Right lobe of liver (tissue), 4 donors: ENCODE measurements around the gene GYG2.

Experiments used
- POLR2A ChIP-seq: fragments of 450-650 bp; IDR thresholded peaks from one replicate; pipeline ENCODE4 v1.6.1; 2017; ENCODE audit warnings: antibody characterized with exemption, mild to moderate bottlenecking
- TF ChIP-seq, protein P1 (sequence below), 4 donors: fragments of 200-600 bp in 3 of 4; fragments of 450-650 bp in 1 of 4; IDR thresholded peaks; one replicate each; pipeline versions ENCODE4 v1.5.1 to v1.8.0; 2016 to 2022; ENCODE audit warnings: antibody characterized with exemption in 4 of 4, mild to moderate bottlenecking in 2 of 4
- donor health status: DM: no; HTN: no; CAD: no.
- donor health status: DM: no; HTN: no; CAD: no.
- donor health status: DM: no; HTN: yes; CAD: no.

DNA sequence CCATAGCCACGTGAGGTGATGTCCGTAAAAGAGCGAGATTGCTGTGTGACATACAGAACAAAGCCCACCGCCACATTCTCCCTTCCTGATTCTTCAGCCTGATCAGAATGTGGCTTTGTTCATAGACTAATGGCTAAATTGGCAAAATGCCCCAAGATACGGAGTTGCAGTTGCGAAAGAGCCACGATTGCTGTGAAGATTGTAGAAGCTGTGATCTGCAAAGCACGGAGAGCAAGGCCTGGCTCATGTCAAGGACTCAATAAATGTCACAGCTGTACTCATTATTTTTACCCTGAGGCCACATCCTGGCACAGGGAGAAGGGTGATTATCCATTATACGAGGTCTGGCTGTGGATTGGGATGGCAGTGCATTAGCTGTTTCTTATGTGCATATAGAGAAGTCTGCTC is 66.2 kb downstream of the GYG2 start:
- TF ChIP-seq, protein P1, sequence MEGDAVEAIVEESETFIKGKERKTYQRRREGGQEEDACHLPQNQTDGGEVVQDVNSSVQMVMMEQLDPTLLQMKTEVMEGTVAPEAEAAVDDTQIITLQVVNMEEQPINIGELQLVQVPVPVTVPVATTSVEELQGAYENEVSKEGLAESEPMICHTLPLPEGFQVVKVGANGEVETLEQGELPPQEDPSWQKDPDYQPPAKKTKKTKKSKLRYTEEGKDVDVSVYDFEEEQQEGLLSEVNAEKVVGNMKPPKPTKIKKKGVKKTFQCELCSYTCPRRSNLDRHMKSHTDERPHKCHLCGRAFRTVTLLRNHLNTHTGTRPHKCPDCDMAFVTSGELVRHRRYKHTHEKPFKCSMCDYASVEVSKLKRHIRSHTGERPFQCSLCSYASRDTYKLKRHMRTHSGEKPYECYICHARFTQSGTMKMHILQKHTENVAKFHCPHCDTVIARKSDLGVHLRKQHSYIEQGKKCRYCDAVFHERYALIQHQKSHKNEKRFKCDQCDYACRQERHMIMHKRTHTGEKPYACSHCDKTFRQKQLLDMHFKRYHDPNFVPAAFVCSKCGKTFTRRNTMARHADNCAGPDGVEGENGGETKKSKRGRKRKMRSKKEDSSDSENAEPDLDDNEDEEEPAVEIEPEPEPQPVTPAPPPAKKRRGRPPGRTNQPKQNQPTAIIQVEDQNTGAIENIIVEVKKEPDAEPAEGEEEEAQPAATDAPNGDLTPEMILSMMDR (IDR thresholded peaks at IDR 0.05), result no peak
- no peak for TF ChIP-seq POLR2A
